Panc1 (cell line): Measurements from ENCODE around the gene ULBP3. TPM values are rescaled to one million over a fixed set of nuclear protein-coding genes. Genes with fewer than 3 reads are reported as not detected.

Source experiments
- ATAC-seq: fragments of 200-7000 bp; cut with Tn5 transposase; 2 replicates; pipeline ENCODE4 v1.9.1; 2020; ENCODE audit warnings: mild to moderate bottlenecking, moderate library complexity
- BruUV-seq: library from RNA; stranded (reverse); fragments of 400-500 nt; replicated peaks from 2 replicates; lab custom pipeline; 2021; lab: Mats Ljungman, UMichigan
- CTCF ChIA-PET: fragments of 300-600 bp; sonication (Branson Sonifier 250); formaldehyde crosslinking; loops from one replicate; lab custom pipeline; 2022; ENCODE audit warnings: antibody characterized with exemption; lab: Charles Lee
- POLR2A ChIA-PET: fragments of 300-600 bp; sonication (Branson Sonifier 250); formaldehyde crosslinking; loops from one replicate; lab custom pipeline; 2022; ENCODE audit warnings: antibody characterized with exemption; lab: Charles Lee
- DNase-seq: peaks from one replicate; pipeline ENCODE4 v3.0.0-alpha.2; 2010; ENCODE audit warnings: low read depth, low spot score
- H3K27ac ChIP-seq: 2 replicates; pipeline ENCODE4 v1.5.1; 2011; ENCODE audit warnings: mild to moderate bottlenecking, low read length, inconsistent platforms
- H3K27me3 ChIP-seq: fragments of 200-500 bp; sonication (Bioruptor generic); 2 replicates; pipeline ENCODE4 v1.6.0; 2014; ENCODE audit warnings: low read length, inconsistent platforms; ENCODE audit not compliant: control insufficient read depth, insufficient read depth
- H3K36me3 ChIP-seq: fragments of 200-500 bp; sonication (Bioruptor generic); 2 replicates; pipeline ENCODE4 v1.5.1; 2014; ENCODE audit warnings: inconsistent platforms, mild to moderate bottlenecking, low read length, moderate library complexity; ENCODE audit not compliant: control insufficient read depth, insufficient read depth
- H3K4me1 ChIP-seq: 2 replicates; pipeline ENCODE4 v1.5.1; 2011; ENCODE audit warnings: inconsistent platforms, mild to moderate bottlenecking, low read length, moderate library complexity; ENCODE audit not compliant: control insufficient read depth, insufficient read depth
- H3K4me3 ChIP-seq, 2 experiments: 2 replicates each; pipeline ENCODE4 v1.5.1; 2011 to 2012; ENCODE audit warnings: low read depth in 2 of 2, low read length in 2 of 2, mild to moderate bottlenecking in 2 of 2, inconsistent platforms in 1 of 2, moderate library complexity in 1 of 2
- H3K9me3 ChIP-seq: fragments of 200-500 bp; sonication (Bioruptor generic); 2 replicates; pipeline ENCODE4 v1.5.1; 2014; ENCODE audit warnings: low read depth, mild to moderate bottlenecking, inconsistent platforms, low read length, moderate library complexity; ENCODE audit not compliant: control insufficient read depth, insufficient read depth
- POLR2AphosphoS5 ChIP-seq: IDR thresholded peaks from 2 replicates; pipeline ENCODE4 v1.6.1; 2012; ENCODE audit warnings: mild to moderate bottlenecking, low read depth, low read length, moderate library complexity
- SIN3A ChIP-seq: IDR thresholded peaks from 2 replicates; pipeline ENCODE4 v1.6.1; 2012; ENCODE audit warnings: low read depth, mild to moderate bottlenecking, low read length, moderate library complexity, borderline replicate concordance; ENCODE audit not compliant: insufficient read depth
- TCF7L2 ChIP-seq: IDR thresholded peaks from 2 replicates; pipeline ENCODE4 v1.6.1; 2011; ENCODE audit warnings: mild to moderate bottlenecking, low read depth, low read length, inconsistent platforms
- in situ Hi-C: cut with HindIII; loops from 2 replicates; pipeline ENCODE4 v1.10.0; 2016; ENCODE audit warnings: low sequenced_read_pairs, low pct_unique_long_range_greater_than_20kb
- intact Hi-C: fragments of 100-400 bp; cut with micrococcal nuclease; formaldehyde crosslinking; loops from one replicate; pipeline ENCODE4 v1.10.0; 2022; ENCODE audit not compliant: unreplicated experiment
- total RNA-seq: library from RNA; stranded (reverse); gene quantifications from one replicate; pipeline ENCODE4 v1.2.1, GENCODE V29; 2021; ENCODE audit not compliant: unreplicated experiment
- TF ChIP-seq, protein P1 (sequence below), 2 experiments: IDR thresholded peaks; 2 replicates each; pipeline ENCODE4 v1.6.1; 2011 to 2012; ENCODE audit warnings: low read depth in 2 of 2, control low read depth in 1 of 2, low read length in 1 of 2, mild to moderate bottlenecking in 1 of 2, moderate library complexity in 1 of 2; ENCODE audit not compliant: insufficient read depth in 1 of 2
- TF ChIP-seq, protein P2 (sequence below): fragments of 450-650 bp; IDR thresholded peaks from 2 replicates; pipeline ENCODE4 v1.5.1; 2017; ENCODE audit warnings: mild to moderate bottlenecking

Gene ULBP3
- total RNA-seq, 1 experiment from 2014 or later: 2.4 TPM

DNA sequence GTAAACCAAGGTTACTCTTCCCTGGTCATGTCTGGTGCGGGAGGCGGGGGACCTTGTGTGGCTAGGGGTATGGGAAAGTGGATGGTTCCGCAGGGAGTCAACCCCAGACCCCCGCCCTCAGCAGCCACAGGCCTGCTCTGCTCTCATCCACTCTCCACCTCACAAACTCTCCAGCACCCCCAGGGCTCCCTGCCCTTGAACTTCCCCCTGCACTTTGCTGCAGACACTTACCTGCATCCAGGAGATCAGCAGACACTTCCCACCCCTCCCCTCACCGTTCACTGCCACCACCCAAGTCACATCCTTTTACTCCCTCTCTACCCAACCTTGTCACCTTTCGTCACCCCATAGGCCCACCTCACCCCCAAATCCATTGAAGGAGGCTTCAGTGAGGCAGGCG lies 39.6 kb downstream of the ULBP3 start:
- ATAC-seq: no peak
- in situ Hi-C loops: no loop called here
- H3K4me3 ChIP-seq: no peak overlapping the region
- ChIA-PET POLR2A (no interaction called here), CTCF (no interaction called here)
- peaks cover 8% of the 10 kb centered on the region for H3K27me3 ChIP-seq
- intact Hi-C loops: no loop called here
- H3K27ac ChIP-seq: no peak overlapping the region
- peaks cover 8% of the 10 kb centered on the region; the same call in 1 of the 2 replicates for H3K4me1 ChIP-seq
- BruUV-seq: no TSS peak
- H3K36me3 ChIP-seq: no peaks in the 10 kb centered on the region
- DNase-seq: no peak
- H3K9me3 ChIP-seq: no peaks in the 10 kb centered on the region
- TF ChIP-seq SIN3A: no peak
- TF ChIP-seq, protein P1, sequence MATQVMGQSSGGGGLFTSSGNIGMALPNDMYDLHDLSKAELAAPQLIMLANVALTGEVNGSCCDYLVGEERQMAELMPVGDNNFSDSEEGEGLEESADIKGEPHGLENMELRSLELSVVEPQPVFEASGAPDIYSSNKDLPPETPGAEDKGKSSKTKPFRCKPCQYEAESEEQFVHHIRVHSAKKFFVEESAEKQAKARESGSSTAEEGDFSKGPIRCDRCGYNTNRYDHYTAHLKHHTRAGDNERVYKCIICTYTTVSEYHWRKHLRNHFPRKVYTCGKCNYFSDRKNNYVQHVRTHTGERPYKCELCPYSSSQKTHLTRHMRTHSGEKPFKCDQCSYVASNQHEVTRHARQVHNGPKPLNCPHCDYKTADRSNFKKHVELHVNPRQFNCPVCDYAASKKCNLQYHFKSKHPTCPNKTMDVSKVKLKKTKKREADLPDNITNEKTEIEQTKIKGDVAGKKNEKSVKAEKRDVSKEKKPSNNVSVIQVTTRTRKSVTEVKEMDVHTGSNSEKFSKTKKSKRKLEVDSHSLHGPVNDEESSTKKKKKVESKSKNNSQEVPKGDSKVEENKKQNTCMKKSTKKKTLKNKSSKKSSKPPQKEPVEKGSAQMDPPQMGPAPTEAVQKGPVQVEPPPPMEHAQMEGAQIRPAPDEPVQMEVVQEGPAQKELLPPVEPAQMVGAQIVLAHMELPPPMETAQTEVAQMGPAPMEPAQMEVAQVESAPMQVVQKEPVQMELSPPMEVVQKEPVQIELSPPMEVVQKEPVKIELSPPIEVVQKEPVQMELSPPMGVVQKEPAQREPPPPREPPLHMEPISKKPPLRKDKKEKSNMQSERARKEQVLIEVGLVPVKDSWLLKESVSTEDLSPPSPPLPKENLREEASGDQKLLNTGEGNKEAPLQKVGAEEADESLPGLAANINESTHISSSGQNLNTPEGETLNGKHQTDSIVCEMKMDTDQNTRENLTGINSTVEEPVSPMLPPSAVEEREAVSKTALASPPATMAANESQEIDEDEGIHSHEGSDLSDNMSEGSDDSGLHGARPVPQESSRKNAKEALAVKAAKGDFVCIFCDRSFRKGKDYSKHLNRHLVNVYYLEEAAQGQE (IDR thresholded peaks at IDR 0.05; ENCODE audit: insufficient read depth in 1 of 2, low read depth in 2 of 2, low read length in 1 of 2): no peak
- no peak for TF ChIP-seq TCF7L2
- no peak for TF ChIP-seq POLR2AphosphoS5
- TF ChIP-seq, protein P2, sequence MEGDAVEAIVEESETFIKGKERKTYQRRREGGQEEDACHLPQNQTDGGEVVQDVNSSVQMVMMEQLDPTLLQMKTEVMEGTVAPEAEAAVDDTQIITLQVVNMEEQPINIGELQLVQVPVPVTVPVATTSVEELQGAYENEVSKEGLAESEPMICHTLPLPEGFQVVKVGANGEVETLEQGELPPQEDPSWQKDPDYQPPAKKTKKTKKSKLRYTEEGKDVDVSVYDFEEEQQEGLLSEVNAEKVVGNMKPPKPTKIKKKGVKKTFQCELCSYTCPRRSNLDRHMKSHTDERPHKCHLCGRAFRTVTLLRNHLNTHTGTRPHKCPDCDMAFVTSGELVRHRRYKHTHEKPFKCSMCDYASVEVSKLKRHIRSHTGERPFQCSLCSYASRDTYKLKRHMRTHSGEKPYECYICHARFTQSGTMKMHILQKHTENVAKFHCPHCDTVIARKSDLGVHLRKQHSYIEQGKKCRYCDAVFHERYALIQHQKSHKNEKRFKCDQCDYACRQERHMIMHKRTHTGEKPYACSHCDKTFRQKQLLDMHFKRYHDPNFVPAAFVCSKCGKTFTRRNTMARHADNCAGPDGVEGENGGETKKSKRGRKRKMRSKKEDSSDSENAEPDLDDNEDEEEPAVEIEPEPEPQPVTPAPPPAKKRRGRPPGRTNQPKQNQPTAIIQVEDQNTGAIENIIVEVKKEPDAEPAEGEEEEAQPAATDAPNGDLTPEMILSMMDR: no peak

DNA sequence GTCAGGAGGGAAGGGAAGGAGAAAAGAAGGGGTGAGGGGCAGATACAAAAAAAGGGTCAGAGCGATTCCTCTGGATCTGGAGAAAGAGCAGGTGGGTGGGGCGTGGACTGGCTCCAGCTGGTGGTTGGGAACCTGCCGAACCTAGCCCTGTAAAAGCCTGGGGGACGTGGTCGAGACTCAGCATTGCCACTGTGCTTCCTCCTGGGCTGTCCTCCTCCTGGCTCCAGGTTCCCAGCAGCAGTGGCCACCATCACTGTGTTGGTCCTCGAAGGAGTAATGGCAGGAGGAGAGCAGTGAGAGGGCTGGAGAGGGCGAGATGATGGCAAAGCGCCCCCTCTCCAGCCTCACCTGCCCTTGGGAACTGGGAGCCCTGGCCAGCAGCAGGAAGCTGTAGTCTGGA lies 40.1 kb downstream of the ULBP3 start:
- ChIA-PET CTCF (no interaction called here), POLR2A (no interaction called here)
- Histone ChIP-seq H3K27ac (no peak overlapping the region), H3K9me3 (no peaks in the 10 kb centered on the region), H3K4me1 (peaks cover 8% of the 10 kb centered on the region; the same call in 1 of the 2 replicates), H3K36me3 (no peaks in the 10 kb centered on the region), H3K27me3 (peaks cover 5% of the 10 kb centered on the region; the same call in 1 of the 2 replicates), H3K4me3 (no peak overlapping the region)
- TF ChIP-seq SIN3A (no peak), POLR2AphosphoS5 (no peak), TCF7L2 (no peak)
- TF ChIP-seq, protein P2: no peak
- DNase-seq: no peak
- no peak for ATAC-seq
- BruUV-seq: no TSS peak
- intact Hi-C loops: no loop called here
- in situ Hi-C loops: no loop called here
